Measurements from ENCODE around the gene CMTR2. TPM values are rescaled to one million over a fixed set of nuclear protein-coding genes. Genes with fewer than 3 reads are reported as not detected.

The CMTR2 gene
- total RNA-seq, 1 experiment from 2014 or later: 13.4 TPM

DNA sequence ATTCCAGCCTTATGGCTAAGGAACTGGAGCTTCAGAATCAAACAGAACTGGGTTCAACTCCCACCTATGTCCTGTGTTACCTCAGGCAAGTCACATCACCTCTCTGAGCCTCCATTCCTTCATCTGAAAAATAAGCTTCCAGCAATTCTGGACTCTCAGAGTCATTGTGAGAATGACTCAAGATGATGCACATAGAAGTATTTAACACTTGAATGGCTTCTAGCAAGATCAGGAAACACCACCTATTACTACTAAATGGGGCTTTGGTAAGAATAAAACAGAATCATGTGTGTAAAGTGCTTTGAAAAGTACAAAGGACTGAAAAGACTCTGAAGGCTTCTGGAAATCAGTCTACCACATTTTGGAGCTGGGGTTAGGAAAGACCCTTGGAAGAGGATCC lies 38.5 kb upstream of the CMTR2 start (continued):
- TF ChIP-seq ZNF425 (CRISPR knock-in tag; conservative IDR thresholded peaks at IDR 0.05) (no peak), ZNF396 (CRISPR knock-in tag; IDR thresholded peaks at IDR 0.05; ENCODE audit: borderline replicate concordance) (no peak), NFYB (CRISPR knock-in tag; conservative IDR thresholded peaks at IDR 0.05; ENCODE audit: low read depth) (no peak), MXD4 (CRISPR knock-in tag; IDR thresholded peaks at IDR 0.05; ENCODE audit: borderline replicate concordance) (no peak), USF2 (CRISPR knock-in tag; IDR thresholded peaks at IDR 0.05) (no peak), TP53 (CRISPR knock-in tag; IDR thresholded peaks at IDR 0.05) (no peak), SOX15 (CRISPR knock-in tag; IDR thresholded peaks at IDR 0.05) (no peak)
- TF ChIP-seq, protein P1, sequence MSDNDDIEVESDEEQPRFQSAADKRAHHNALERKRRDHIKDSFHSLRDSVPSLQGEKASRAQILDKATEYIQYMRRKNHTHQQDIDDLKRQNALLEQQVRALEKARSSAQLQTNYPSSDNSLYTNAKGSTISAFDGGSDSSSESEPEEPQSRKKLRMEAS (CRISPR knock-in tag; IDR thresholded peaks at IDR 0.05): no peak

- ChIA-PET POLR2A (no interaction called here), CTCF (interaction anchor here (1.0 to 1.2 kb wide), 2 partner anchors 8 to 48 kb away, joined by 3 read pairs; no protein-coding TSS in a partner anchor)
- H3K4me3 Mint-ChIP-seq: no peak overlapping the region
- no peak for DNase-seq (ENCODE audit: low spot score)
- TF ChIP-seq NR1H2 (CRISPR knock-in tag; IDR thresholded peaks at IDR 0.05) (no peak), USF2 (CRISPR knock-in tag; IDR thresholded peaks at IDR 0.05) (no peak), ZNF219 (CRISPR knock-in tag; IDR thresholded peaks at IDR 0.05; ENCODE audit: borderline replicate concordance) (no peak), GABPB1 (CRISPR knock-in tag; IDR thresholded peaks at IDR 0.05) (no peak), E2F1 (CRISPR knock-in tag; IDR thresholded peaks at IDR 0.05) (no peak), SMAD4 (CRISPR knock-in tag; IDR thresholded peaks at IDR 0.05) (no peak), IRF2 (CRISPR knock-in tag; IDR thresholded peaks at IDR 0.05; ENCODE audit: borderline replicate concordance, low read depth) (no peak), FOXP4 (CRISPR knock-in tag; IDR thresholded peaks at IDR 0.05) (no peak)
- TF ChIP-seq, protein P2, sequence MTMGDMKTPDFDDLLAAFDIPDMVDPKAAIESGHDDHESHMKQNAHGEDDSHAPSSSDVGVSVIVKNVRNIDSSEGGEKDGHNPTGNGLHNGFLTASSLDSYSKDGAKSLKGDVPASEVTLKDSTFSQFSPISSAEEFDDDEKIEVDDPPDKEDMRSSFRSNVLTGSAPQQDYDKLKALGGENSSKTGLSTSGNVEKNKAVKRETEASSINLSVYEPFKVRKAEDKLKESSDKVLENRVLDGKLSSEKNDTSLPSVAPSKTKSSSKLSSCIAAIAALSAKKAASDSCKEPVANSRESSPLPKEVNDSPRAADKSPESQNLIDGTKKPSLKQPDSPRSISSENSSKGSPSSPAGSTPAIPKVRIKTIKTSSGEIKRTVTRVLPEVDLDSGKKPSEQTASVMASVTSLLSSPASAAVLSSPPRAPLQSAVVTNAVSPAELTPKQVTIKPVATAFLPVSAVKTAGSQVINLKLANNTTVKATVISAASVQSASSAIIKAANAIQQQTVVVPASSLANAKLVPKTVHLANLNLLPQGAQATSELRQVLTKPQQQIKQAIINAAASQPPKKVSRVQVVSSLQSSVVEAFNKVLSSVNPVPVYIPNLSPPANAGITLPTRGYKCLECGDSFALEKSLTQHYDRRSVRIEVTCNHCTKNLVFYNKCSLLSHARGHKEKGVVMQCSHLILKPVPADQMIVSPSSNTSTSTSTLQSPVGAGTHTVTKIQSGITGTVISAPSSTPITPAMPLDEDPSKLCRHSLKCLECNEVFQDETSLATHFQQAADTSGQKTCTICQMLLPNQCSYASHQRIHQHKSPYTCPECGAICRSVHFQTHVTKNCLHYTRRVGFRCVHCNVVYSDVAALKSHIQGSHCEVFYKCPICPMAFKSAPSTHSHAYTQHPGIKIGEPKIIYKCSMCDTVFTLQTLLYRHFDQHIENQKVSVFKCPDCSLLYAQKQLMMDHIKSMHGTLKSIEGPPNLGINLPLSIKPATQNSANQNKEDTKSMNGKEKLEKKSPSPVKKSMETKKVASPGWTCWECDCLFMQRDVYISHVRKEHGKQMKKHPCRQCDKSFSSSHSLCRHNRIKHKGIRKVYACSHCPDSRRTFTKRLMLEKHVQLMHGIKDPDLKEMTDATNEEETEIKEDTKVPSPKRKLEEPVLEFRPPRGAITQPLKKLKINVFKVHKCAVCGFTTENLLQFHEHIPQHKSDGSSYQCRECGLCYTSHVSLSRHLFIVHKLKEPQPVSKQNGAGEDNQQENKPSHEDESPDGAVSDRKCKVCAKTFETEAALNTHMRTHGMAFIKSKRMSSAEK (CRISPR knock-in tag; IDR thresholded peaks at IDR 0.05; ENCODE audit: borderline replicate concordance): no peak
- TF ChIP-seq, protein P3, sequence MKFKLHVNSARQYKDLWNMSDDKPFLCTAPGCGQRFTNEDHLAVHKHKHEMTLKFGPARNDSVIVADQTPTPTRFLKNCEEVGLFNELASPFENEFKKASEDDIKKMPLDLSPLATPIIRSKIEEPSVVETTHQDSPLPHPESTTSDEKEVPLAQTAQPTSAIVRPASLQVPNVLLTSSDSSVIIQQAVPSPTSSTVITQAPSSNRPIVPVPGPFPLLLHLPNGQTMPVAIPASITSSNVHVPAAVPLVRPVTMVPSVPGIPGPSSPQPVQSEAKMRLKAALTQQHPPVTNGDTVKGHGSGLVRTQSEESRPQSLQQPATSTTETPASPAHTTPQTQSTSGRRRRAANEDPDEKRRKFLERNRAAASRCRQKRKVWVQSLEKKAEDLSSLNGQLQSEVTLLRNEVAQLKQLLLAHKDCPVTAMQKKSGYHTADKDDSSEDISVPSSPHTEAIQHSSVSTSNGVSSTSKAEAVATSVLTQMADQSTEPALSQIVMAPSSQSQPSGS (CRISPR knock-in tag; IDR thresholded peaks at IDR 0.05; ENCODE audit: borderline replicate concordance, low read depth): no peak
- peaks cover 3% of the 10 kb centered on the region; the same call in 1 of the 2 replicates for H3K27me3 Mint-ChIP-seq (ENCODE audit: low read depth)
- no peak for ATAC-seq
- H3K36me3 Mint-ChIP-seq: no peaks in the 10 kb centered on the region
- peaks cover 5% of the 10 kb centered on the region; the same call in 1 of the 2 replicates for H3K9me3 Mint-ChIP-seq
- no peaks in the 10 kb centered on the region for H3K4me1 Mint-ChIP-seq
- H3K27ac Mint-ChIP-seq: no peak overlapping the region
Measured at GRCh38 chr16:71319999-71320398, 30.8 kb upstream of the CMTR2 start.

All from WTC11 (cell line).